Ishikawa (cell line): ENCODE measurements around the gene MYO5B.

ENCODE experiments used
- CEBPB ChIP-seq: IDR thresholded peaks from 2 replicates; pipeline ENCODE4 v1.6.1; 2012
- CREB1 ChIP-seq: IDR thresholded peaks from 2 replicates; pipeline ENCODE4 v1.6.1; 2012; ENCODE audit warnings: low read depth
- EGR1 ChIP-seq: IDR thresholded peaks from 2 replicates; pipeline ENCODE4 v1.6.1; 2012
- EP300 ChIP-seq: IDR thresholded peaks from 2 replicates; pipeline ENCODE4 v1.6.1; 2012; ENCODE audit warnings: borderline replicate concordance
- RAD21 ChIP-seq: IDR thresholded peaks from 2 replicates; pipeline ENCODE4 v1.6.1; 2012; ENCODE audit warnings: low read depth
- TAF1 ChIP-seq: IDR thresholded peaks from 2 replicates; pipeline ENCODE4 v1.6.1; 2012; ENCODE audit warnings: low read depth, mild to moderate bottlenecking
- TCF12 ChIP-seq: IDR thresholded peaks from 2 replicates; pipeline ENCODE4 v1.6.1; 2012; ENCODE audit warnings: low read depth
- TEAD4 ChIP-seq: IDR thresholded peaks from 2 replicates; pipeline ENCODE4 v1.6.1; 2012
- YY1 ChIP-seq: IDR thresholded peaks from 2 replicates; pipeline ENCODE4 v1.6.1; 2012; ENCODE audit warnings: low read depth
- TF ChIP-seq, protein P1 (sequence below): IDR thresholded peaks from 2 replicates; pipeline ENCODE4 v1.6.1; 2012; ENCODE audit warnings: low read depth, mild to moderate bottlenecking
- TF ChIP-seq, protein P2 (sequence below): IDR thresholded peaks from 2 replicates; pipeline ENCODE4 v1.6.1; 2012

DNA sequence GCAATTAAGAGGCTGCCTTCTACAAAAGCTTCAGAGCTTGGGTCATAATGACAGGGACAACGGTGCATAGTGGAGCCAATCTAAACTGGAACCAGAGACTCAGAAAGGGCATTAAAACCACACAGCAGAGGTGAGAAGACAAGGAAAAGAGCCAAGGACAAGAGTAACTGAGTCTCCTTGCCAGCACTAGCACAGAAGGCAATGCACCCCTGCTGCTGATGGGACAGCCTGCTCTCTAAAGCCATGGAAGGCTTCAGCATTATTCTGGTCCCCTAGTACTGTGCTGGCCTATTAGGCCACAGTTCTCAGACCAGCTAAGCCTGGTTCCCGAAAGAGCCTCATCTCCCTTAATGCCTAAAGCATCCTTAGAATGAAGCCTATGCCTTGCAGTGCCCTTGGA, 15.5 kb downstream of the MYO5B start:
- TF ChIP-seq YY1 (no peak), TAF1 (no peak), RAD21 (no peak), CEBPB (no peak), CREB1 (no peak), EGR1 (no peak), EP300 (no peak), TCF12 (no peak), TEAD4 (no peak)
- TF ChIP-seq, protein P1, sequence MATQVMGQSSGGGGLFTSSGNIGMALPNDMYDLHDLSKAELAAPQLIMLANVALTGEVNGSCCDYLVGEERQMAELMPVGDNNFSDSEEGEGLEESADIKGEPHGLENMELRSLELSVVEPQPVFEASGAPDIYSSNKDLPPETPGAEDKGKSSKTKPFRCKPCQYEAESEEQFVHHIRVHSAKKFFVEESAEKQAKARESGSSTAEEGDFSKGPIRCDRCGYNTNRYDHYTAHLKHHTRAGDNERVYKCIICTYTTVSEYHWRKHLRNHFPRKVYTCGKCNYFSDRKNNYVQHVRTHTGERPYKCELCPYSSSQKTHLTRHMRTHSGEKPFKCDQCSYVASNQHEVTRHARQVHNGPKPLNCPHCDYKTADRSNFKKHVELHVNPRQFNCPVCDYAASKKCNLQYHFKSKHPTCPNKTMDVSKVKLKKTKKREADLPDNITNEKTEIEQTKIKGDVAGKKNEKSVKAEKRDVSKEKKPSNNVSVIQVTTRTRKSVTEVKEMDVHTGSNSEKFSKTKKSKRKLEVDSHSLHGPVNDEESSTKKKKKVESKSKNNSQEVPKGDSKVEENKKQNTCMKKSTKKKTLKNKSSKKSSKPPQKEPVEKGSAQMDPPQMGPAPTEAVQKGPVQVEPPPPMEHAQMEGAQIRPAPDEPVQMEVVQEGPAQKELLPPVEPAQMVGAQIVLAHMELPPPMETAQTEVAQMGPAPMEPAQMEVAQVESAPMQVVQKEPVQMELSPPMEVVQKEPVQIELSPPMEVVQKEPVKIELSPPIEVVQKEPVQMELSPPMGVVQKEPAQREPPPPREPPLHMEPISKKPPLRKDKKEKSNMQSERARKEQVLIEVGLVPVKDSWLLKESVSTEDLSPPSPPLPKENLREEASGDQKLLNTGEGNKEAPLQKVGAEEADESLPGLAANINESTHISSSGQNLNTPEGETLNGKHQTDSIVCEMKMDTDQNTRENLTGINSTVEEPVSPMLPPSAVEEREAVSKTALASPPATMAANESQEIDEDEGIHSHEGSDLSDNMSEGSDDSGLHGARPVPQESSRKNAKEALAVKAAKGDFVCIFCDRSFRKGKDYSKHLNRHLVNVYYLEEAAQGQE, result no peak
- TF ChIP-seq, protein P2, sequence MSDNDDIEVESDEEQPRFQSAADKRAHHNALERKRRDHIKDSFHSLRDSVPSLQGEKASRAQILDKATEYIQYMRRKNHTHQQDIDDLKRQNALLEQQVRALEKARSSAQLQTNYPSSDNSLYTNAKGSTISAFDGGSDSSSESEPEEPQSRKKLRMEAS, result no peak
